Measurements from ENCODE around the gene PPP2R2D.

DNA sequence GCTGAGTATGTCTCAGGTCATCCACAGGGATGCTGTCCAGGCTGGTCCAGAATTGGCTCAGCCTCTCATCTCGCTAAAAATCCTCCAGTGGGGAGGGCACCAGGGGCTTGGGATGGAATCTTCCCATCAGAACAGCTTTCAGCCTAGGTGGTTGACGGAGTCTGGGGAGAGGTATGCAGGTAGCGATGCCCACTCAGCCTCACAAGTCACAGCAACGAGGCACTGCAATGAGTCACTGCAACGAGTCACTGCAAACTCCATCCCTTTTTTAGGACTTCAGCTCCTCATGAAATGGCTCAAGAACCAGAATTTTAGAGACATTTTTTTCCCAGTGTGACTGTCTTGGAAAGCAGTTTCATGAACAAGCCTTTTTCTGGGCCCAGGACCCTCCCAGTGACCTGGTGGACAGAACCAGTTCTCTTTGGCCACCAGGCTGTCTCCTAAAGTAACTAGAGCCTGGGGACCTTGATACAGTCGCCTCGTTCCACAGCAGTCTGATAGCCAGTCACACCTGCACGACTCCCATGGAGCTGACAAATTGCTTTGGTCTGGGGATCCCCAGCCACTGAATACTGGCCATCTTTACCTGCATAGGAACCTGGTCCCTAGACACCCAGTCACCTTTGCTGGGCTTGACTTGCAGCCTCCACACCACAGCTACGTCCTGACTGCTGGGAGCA, 41.3 kb upstream of the PPP2R2D start:
- no peak for TF ChIP-seq POLR2A (IDR thresholded peaks at IDR 0.05)
- TF ChIP-seq, protein P1, sequence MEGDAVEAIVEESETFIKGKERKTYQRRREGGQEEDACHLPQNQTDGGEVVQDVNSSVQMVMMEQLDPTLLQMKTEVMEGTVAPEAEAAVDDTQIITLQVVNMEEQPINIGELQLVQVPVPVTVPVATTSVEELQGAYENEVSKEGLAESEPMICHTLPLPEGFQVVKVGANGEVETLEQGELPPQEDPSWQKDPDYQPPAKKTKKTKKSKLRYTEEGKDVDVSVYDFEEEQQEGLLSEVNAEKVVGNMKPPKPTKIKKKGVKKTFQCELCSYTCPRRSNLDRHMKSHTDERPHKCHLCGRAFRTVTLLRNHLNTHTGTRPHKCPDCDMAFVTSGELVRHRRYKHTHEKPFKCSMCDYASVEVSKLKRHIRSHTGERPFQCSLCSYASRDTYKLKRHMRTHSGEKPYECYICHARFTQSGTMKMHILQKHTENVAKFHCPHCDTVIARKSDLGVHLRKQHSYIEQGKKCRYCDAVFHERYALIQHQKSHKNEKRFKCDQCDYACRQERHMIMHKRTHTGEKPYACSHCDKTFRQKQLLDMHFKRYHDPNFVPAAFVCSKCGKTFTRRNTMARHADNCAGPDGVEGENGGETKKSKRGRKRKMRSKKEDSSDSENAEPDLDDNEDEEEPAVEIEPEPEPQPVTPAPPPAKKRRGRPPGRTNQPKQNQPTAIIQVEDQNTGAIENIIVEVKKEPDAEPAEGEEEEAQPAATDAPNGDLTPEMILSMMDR (IDR thresholded peaks at IDR 0.05): no peak

Data from lower leg skin (tissue), 3 donors.